Endothelial cell of umbilical vein (primary cell): ENCODE results near the gene BMP10. TPM values are rescaled to one million over a fixed set of nuclear protein-coding genes. Genes with fewer than 3 reads are reported as not detected.

Source experiments
- BruUV-seq: library from RNA; stranded (reverse); fragments of 400-500 nt; replicated peaks from 2 replicates; lab custom pipeline; 2021; lab: Mats Ljungman, UMichigan
- CTCF ChIA-PET: fragments of 300-600, 350-600 bp; sonication (Branson Sonifier 250); formaldehyde crosslinking; loops from one replicate; lab custom pipeline; 2021; ENCODE audit warnings: antibody characterized with exemption, inconsistent platforms; lab: Charles Lee
- POLR2A ChIA-PET: fragments of 300-600, 350-600 bp; sonication (Branson Sonifier 250); formaldehyde crosslinking; loops from one replicate; lab custom pipeline; 2021; ENCODE audit warnings: antibody characterized with exemption, inconsistent platforms; lab: Charles Lee
- DNase-seq: peaks from one replicate; pipeline ENCODE4 v3.0.0-alpha.2; 2011; ENCODE audit warnings: low read depth, low spot score
- FAIRE-seq: peaks from 2 replicates; lab custom pipeline; 2011; peaks lifted over from hg19 to GRCh38; lab: Jason Lieb, UNC
- H2AFZ ChIP-seq: 2 replicates; pipeline ENCODE4 v1.6.0; 2012; ENCODE audit warnings: low read depth, low read length, control low read depth, inconsistent platforms
- H3K27ac ChIP-seq: 2 replicates; pipeline ENCODE4 v1.5.1; 2011; ENCODE audit warnings: low read depth, mild to moderate bottlenecking, control low read depth, low read length, moderate library complexity; ENCODE audit not compliant: insufficient read depth
- H3K27me3 ChIP-seq, 2 experiments: 2 replicates each; pipeline versions ENCODE4 v1.6.0 to v1.6.1; 2011; ENCODE audit warnings: low read length in 2 of 2, mixed read lengths in 1 of 2; ENCODE audit not compliant: control insufficient read depth in 2 of 2, insufficient read depth in 2 of 2
- H3K36me3 ChIP-seq, 2 experiments: 2 replicates in 1 of 2; 3 replicates in 1 of 2; pipeline ENCODE4 v1.5.1; 2011; ENCODE audit warnings: low read length in 2 of 2, mild to moderate bottlenecking in 1 of 2, moderate library complexity in 1 of 2; ENCODE audit not compliant: control insufficient read depth in 2 of 2, insufficient read depth in 2 of 2; ENCODE audit errors: extremely low read depth in 1 of 2
- H3K4me1 ChIP-seq: 3 replicates; pipeline ENCODE4 v1.5.1; 2011; ENCODE audit warnings: mild to moderate bottlenecking, low read length; ENCODE audit not compliant: control insufficient read depth, insufficient read depth; ENCODE audit errors: extremely low read depth
- H3K4me2 ChIP-seq: 2 replicates; pipeline ENCODE4 v1.6.1; 2011; ENCODE audit warnings: low read length, control low read depth, mixed read lengths; ENCODE audit not compliant: insufficient read depth
- H3K4me3 ChIP-seq, 3 experiments: fragments of 200-600 bp in 1 of 3; sonication (generic), shearing (Covaris generic) in 1 of 3; replicated peaks in 1 of 3; 2 replicates each; pipeline ENCODE4 v1.5.1; 2011 to 2016; ENCODE audit warnings: control low read depth in 3 of 3, low read length in 3 of 3, mild to moderate bottlenecking in 2 of 3, inconsistent platforms in 1 of 3, low read depth in 1 of 3, moderate library complexity in 1 of 3; ENCODE audit not compliant: insufficient read depth in 1 of 3
- H3K79me2 ChIP-seq: 2 replicates; pipeline ENCODE4 v1.6.0; 2012; ENCODE audit warnings: low read length, inconsistent platforms; ENCODE audit not compliant: control insufficient read depth, insufficient read depth
- H3K9ac ChIP-seq: replicated peaks from 2 replicates; pipeline ENCODE3; 2011; ENCODE audit warnings: low read length, control low read depth; ENCODE audit not compliant: insufficient read depth; ENCODE audit errors: extremely low read depth
- H3K9me1 ChIP-seq: replicated peaks from 3 replicates; pipeline ENCODE4 v1.6.0; 2011; ENCODE audit warnings: mild to moderate bottlenecking, low read length; ENCODE audit not compliant: control insufficient read depth, insufficient read depth; ENCODE audit errors: extremely low read depth
- H3K9me3 ChIP-seq: replicated peaks from 2 replicates; pipeline ENCODE4 v1.5.1; 2012; ENCODE audit warnings: low read length, inconsistent platforms; ENCODE audit not compliant: control insufficient read depth, insufficient read depth
- H4K20me1 ChIP-seq: replicated peaks from 2 replicates; pipeline ENCODE3; 2011; ENCODE audit warnings: mild to moderate bottlenecking, low read length; ENCODE audit not compliant: control insufficient read depth, insufficient read depth; ENCODE audit errors: extremely low read depth
- CTCF ChIP-seq, 2 donors: IDR thresholded peaks; 1 replicate in 1 of 2; 2 replicates in 1 of 2; pipeline ENCODE4 v1.5.1; 2011; ENCODE audit warnings: low read length in 2 of 2, mild to moderate bottlenecking in 2 of 2, moderate library complexity in 2 of 2, control low read depth in 1 of 2, inconsistent platforms in 1 of 2, low read depth in 1 of 2; ENCODE audit not compliant: insufficient read depth in 1 of 2; ENCODE audit errors: extremely low read depth in 1 of 2
- EZH2 ChIP-seq: IDR thresholded peaks from 2 replicates; pipeline ENCODE4 v1.6.1; 2012; ENCODE audit warnings: borderline replicate concordance, low read depth, mild to moderate bottlenecking, moderate library complexity, low read length, inconsistent platforms; ENCODE audit not compliant: severe bottlenecking
- FOS ChIP-seq: IDR thresholded peaks from 2 replicates; pipeline ENCODE4 v1.6.1; 2011; ENCODE audit warnings: mild to moderate bottlenecking, low read length, moderate library complexity, borderline replicate concordance; ENCODE audit not compliant: insufficient read depth
- GATA2 ChIP-seq: IDR thresholded peaks from 2 replicates; pipeline ENCODE4 v1.7.0; 2011; ENCODE audit warnings: low read depth, mild to moderate bottlenecking, moderate library complexity, mixed read lengths, low read length; ENCODE audit not compliant: insufficient read length, insufficient read depth
- JUN ChIP-seq: IDR thresholded peaks from 2 replicates; pipeline ENCODE4 v1.6.1; 2011; ENCODE audit warnings: borderline replicate concordance, low read depth; ENCODE audit not compliant: insufficient read length, insufficient read depth
- MAX ChIP-seq: IDR thresholded peaks from 2 replicates; pipeline ENCODE4 v1.6.1; 2011; ENCODE audit not compliant: insufficient read depth, insufficient read length
- MYC ChIP-seq: IDR thresholded peaks from one replicate; pipeline ENCODE4 v1.6.1; 2011; ENCODE audit warnings: mild to moderate bottlenecking, low read depth, low read length
- POLR2A ChIP-seq: IDR thresholded peaks from 2 replicates; pipeline ENCODE4 v1.6.1; 2012; ENCODE audit warnings: low read depth, mild to moderate bottlenecking, control low read depth, low read length
- POLR2AphosphoS5 ChIP-seq: IDR thresholded peaks from 2 replicates; pipeline ENCODE4 v1.6.1; 2012; ENCODE audit warnings: low read depth, mild to moderate bottlenecking, control low read depth, low read length, moderate library complexity; ENCODE audit not compliant: insufficient read depth
- dilution Hi-C: fragments of 300-500 bp; cut with MboI; formaldehyde crosslinking; loops from one replicate; pipeline ENCODE4 v1.15.0; 2019; ENCODE audit warnings: low sequenced_read_pairs; ENCODE audit not compliant: extremely low pct_ligation_motif_present
- intact Hi-C: fragments of 100-400 bp; cut with micrococcal nuclease; formaldehyde crosslinking; loops from one replicate; pipeline ENCODE4 v1.10.0; 2022
- polyA plus RNA-seq, 4 experiments: library from polyadenylated mRNA; depleted of rRNA in 3 of 4; stranded (reverse) in 3 of 4; unstranded in 1 of 4; fragments of >200 nt; gene quantifications; 2 replicates each; pipeline versions ENCODE4 v1.2.1 to v1.2.3, GENCODE V29; 2011 to 2012; ENCODE audit warnings: missing spikeins in 1 of 4
- total RNA-seq: library from RNA; stranded (reverse); gene quantifications from 2 replicates; pipeline ENCODE4 v1.2.3, GENCODE V29; 2021

BMP10 gene
- total and polyA plus RNA-seq, 2 donors (not counting 3 experiments of a cell fraction or from before 2014, with no cell fraction given), result not detected

GRCh38 chr2:68911246-68911645 is 40.0 kb upstream of the BMP10 start:
- CTCF ChIA-PET, result interaction anchor here (1.0 to 6.5 kb wide), 3 partner anchors 14 to 202 kb away, joined by 3 to 62 read pairs (median 8); no protein-coding TSS in a partner anchor
- no peaks in the 10 kb centered on the region for H3K36me3 ChIP-seq
- dilution Hi-C loops (no loop called here), intact Hi-C loops (no loop called here)
- H3K4me1 ChIP-seq, result peaks cover 28% of the 10 kb centered on the region
- no peaks in the 10 kb centered on the region for H3K9me1 ChIP-seq
- no peak overlapping the region for H3K4me3 ChIP-seq
- no peaks in the 10 kb centered on the region for H4K20me1 ChIP-seq
- POLR2A ChIA-PET, result no interaction called here
- no TSS peak for BruUV-seq
- no peak overlapping the region for H2AFZ ChIP-seq
- H3K79me2 ChIP-seq, result no peaks in the 10 kb centered on the region
- DNase-seq (no peak), FAIRE-seq (no peak)
- H3K9ac ChIP-seq, result no peak overlapping the region
- TF ChIP-seq GATA2 (no peak), EZH2 (no peak), POLR2A (no peak), MAX (no peak), MYC (no peak), FOS (no peak), POLR2AphosphoS5 (no peak), JUN (no peak), CTCF (IDR thresholded peaks at IDR 0.05; ENCODE audit: extremely low read depth in 1 of 2, insufficient read depth in 1 of 2, low read depth in 1 of 2, low read length in 2 of 2) (no peak)
- no peak overlapping the region for H3K27ac ChIP-seq
- no peak overlapping the region for H3K4me2 ChIP-seq
- H3K27me3 ChIP-seq, result peaks cover 4 to 12% of the 10 kb centered on the region in 2 experiments
- H3K9me3 ChIP-seq, result no peaks in the 10 kb centered on the region
